Measurements from ENCODE around the gene NSMF.
"Not testable (repeated sequence)": the region's sequence is repeated elsewhere in the genome, so short reads cannot be mapped to it uniquely, and the experiment has no call there.

Gene NSMF

DNA sequence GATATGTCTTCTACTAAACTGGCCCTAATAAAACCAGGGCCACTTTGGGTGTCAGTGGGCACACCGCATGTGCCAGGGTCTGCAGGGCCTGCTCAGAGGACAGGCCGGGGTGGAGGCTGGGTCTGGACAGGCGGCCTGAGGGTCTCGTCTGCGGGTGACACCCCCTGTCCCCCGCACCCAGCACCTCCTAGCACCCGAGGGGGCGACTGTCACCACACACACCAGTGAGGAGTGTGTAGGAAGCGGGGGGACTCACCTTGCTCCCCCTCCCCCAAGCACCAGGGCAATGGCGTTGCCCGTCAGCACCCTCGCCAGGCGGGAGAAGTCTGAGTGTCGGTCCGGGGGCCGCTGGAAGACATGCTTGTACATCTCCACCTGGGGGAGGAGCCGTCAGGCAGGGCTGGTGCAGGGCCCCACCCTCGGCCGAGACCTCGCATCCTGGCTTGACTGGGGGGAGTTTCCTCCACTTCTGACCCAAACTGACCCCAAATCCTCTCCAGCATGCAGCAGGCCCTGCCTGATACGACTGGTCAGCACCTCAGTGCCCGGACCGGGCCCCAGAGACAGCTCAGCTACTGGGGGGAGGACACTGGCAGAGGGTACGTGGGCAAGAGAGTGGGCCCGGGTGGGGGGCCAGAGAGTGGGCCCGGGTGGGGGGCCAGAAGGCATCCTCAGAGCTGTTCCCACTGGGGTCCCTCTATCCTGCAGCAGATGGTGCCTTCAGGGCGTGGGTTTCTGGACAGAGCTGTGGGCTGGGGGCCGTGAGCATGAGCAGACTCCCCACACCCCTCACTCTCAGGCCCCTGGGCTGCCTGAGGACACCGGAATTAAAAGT is 18.9 kb upstream of the NSMF start:
- no peak overlapping the region for H3K4me3 ChIP-seq (ENCODE audit: low read depth, low read length)
- TF ChIP-seq, protein P1, sequence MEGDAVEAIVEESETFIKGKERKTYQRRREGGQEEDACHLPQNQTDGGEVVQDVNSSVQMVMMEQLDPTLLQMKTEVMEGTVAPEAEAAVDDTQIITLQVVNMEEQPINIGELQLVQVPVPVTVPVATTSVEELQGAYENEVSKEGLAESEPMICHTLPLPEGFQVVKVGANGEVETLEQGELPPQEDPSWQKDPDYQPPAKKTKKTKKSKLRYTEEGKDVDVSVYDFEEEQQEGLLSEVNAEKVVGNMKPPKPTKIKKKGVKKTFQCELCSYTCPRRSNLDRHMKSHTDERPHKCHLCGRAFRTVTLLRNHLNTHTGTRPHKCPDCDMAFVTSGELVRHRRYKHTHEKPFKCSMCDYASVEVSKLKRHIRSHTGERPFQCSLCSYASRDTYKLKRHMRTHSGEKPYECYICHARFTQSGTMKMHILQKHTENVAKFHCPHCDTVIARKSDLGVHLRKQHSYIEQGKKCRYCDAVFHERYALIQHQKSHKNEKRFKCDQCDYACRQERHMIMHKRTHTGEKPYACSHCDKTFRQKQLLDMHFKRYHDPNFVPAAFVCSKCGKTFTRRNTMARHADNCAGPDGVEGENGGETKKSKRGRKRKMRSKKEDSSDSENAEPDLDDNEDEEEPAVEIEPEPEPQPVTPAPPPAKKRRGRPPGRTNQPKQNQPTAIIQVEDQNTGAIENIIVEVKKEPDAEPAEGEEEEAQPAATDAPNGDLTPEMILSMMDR (IDR thresholded peaks at IDR 0.05; ENCODE audit: low read depth, low read length) = no peak

DNA sequence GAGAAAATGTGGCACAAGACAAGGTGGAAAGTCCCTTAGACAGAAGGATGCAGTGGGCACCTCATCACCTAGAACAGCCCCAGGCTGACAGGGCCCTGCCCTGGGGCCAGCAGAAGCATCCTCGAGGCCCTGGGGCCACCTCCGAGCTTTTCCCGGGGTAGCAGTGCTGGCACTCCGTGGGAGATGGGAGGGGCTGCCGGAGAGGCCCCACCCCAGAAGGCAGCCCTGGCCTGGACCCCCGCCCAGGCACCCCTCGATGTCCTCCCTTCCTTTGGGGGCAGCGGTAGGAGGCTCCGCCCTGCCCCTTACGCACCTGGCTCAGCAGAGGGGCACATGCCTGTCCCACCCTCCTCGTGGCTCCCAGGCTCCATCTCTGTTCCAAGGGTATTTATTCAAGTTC is 17.7 kb upstream of the NSMF start:
- TF ChIP-seq, protein P1 (IDR thresholded peaks at IDR 0.05; ENCODE audit: low read depth, low read length) = no peak

DNA sequence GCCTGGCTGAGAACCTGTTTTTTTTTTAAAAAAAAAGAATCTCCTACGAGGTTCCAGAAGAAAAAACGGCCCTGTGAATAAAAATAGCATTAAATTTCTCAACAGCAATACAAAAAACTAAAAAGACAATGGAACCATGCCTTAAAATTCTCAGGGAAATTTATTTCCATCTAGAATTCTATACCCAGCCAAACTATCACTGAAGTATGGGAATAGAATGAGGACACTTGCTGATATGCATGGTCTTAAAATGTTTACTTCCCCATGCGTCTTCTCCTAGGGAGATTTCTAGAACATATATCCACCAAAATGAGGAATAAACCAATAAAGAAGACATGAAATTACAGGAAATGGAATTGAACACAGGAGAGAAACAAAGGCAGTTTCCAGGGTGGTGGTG is 16.5 kb upstream of the NSMF start:
- TF ChIP-seq, protein P1 (IDR thresholded peaks at IDR 0.05; ENCODE audit: low read depth, low read length) = no peak
- no peak overlapping the region for H3K4me3 ChIP-seq (ENCODE audit: low read depth, low read length)

More for the DNA sequence above, 17.7 kb upstream of the NSMF start:
- no peak overlapping the region for H3K4me3 ChIP-seq (ENCODE audit: low read depth, low read length)

DNA sequence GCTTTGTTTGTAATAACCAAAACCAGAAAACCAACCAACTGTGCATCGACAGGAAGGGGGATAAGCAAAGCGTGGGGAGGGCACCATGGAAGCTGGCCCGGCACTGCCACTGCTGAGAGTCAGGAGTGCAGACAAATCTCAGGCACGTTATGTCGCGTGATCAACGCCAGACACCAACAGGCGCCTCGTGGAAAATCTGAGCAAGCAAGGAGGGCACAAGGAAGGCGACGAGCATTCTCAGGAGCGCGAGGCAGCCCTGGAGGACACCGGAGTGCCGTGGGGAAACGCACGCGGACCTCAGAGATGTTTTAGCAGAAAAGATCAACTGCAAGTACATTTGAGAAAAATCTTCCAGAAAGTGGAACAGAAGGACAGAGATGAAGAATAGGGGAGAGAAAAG is 15.1 kb upstream of the NSMF start:
- TF ChIP-seq, protein P1 (IDR thresholded peaks at IDR 0.05; ENCODE audit: low read depth, low read length) = no peak
- H3K4me3 ChIP-seq (ENCODE audit: low read depth, low read length) = no peak overlapping the region

DNA sequence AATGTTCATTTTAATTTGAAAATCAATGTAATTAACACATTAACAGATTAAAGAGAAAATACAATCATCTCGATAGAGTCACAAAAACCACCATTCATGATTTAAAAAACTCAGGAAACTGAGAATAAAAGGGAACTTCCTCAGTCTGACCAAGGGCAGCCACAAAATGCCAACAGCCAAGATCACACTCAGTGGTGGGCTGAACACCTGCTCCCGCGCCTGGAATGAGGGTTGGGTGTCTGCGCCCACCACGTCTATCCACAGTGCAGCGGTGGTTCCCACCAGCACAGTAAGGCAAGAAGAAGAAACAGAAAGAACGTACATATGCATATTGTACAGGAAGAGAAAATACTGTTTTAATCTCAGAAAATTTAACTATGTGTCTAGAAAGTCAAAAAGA is 11.7 kb upstream of the NSMF start:
- TF ChIP-seq, protein P1 (IDR thresholded peaks at IDR 0.05; ENCODE audit: low read depth, low read length) = no peak
- no peak overlapping the region for H3K4me3 ChIP-seq (ENCODE audit: low read depth, low read length)

DNA sequence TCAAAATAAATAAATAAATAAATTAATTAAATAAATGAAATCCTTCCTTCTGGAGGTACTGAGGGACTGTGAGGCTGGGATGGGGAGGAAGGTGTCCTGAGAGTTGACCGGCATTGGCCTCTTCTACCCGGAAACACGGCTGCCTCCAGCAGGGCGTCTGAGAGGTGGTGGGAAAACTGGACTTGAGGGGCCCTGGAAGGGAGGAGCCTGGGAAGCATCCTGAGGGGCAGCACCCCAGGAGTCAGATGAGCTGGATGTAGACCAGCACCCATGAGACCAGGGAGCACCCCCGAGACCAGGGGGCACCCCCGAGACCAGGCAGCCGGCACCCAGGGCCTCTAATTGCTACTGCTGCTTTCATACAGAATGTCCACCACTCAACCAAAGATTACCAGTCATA is 8.8 kb upstream of the NSMF start:
- TF ChIP-seq, protein P1 (IDR thresholded peaks at IDR 0.05; ENCODE audit: low read depth, low read length) = no peak
- H3K4me3 ChIP-seq (ENCODE audit: low read depth, low read length) = no peak overlapping the region

DNA sequence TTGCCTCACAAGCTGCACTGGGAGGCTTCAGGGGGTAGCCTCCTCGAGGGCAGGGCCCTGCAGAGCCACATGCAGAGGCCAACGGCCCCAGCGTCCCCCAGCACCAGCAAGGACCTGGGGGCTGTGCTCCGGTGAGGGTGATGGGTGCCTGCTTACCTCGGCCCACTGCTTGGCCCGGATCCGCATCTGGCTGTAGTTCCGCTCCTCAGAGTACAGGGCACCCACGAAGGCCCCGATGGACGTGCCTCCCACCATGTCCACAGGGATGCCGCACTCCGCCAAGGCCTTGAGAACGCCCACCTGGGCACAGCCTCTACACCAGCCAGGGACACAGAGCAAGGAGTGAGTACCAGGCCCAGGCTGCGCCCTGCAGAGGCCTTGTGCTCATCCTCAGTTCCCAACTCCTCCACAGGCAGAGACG is 8.0 kb upstream of the NSMF start:
- TF ChIP-seq, protein P1 (IDR thresholded peaks at IDR 0.05; ENCODE audit: low read depth, low read length) = no peak
- H3K4me3 ChIP-seq (ENCODE audit: low read depth, low read length) = no peak overlapping the region

DNA sequence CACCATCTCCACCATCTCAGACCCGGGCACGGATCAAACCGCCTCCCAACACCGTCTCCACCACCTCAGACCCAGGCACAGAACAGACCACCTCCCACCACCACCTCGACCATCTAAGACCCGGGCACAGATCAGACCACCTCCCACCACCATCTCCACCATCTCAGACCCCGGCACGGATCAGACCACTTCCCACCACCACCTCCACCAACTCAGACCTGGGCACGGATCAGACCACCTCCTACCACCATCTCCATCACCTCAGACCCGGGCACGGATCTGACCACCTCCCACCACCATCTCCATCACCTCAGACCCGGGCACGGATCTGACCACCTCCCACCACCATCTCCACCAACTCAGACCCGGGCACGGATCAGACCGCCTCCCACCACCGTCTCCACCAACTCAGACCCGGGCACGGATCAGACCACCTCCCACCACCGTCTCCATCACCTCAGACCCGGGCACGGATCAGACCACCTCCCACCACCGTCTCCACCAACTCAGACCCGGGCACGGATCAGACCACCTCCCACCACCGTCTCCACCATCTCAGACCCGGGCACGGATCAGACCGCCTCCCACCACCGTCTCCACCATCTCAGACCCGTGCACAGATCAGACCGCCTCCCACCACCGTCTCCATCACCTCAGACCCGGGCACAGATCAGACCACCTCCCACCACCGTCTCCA is 7.4 kb upstream of the NSMF start:
- not testable (repeated sequence) for H3K4me3 ChIP-seq (ENCODE audit: low read depth, low read length)

Data from WI38 (cell line).